ENCODE results near the gene ARNT2.
"Not testable (repeated sequence)": the region's sequence is repeated elsewhere in the genome, so short reads cannot be mapped to it uniquely, and the experiment has no call there.

ARNT2 gene

GRCh38 chr15:80494351-80494751, 90.2 kb downstream of the ARNT2 start:
- DNase-seq: no peak

- no peak for DNase-seq
These were observed 90.6 kb downstream of the ARNT2 start for GRCh38 chr15:80494756-80495155.

GRCh38 chr15:80495401-80495942, 91.3 kb downstream of the ARNT2 start:
- DNase-seq: no peak

GRCh38 chr15:80496096-80496495, 91.9 kb downstream of the ARNT2 start:
- no peak for DNase-seq

GRCh38 chr15:80497221-80497620, 93.0 kb downstream of the ARNT2 start:
- no peak for DNase-seq

- no peak for DNase-seq
These were observed 94.5 kb downstream of the ARNT2 start for GRCh38 chr15:80498652-80499051.

GRCh38 chr15:80500021-80500420, 95.8 kb downstream of the ARNT2 start:
- no peak for DNase-seq

- no peak for DNase-seq
These were observed 97.3 kb downstream of the ARNT2 start for GRCh38 chr15:80501476-80501875.

- no peak for DNase-seq
These were observed 98.6 kb downstream of the ARNT2 start for GRCh38 chr15:80502782-80503181.

GRCh38 chr15:80503319-80503952, 99.3 kb downstream of the ARNT2 start:
- DNase-seq: no peak

GRCh38 chr15:80504931-80505330, 100.7 kb downstream of the ARNT2 start:
- no peak for DNase-seq

GRCh38 chr15:80506286-80506893, 102.2 kb downstream of the ARNT2 start:
- DNase-seq: no peak

GRCh38 chr15:80507131-80507530, 102.9 kb downstream of the ARNT2 start:
- no peak for DNase-seq

GRCh38 chr15:80507638-80508316, 103.6 kb downstream of the ARNT2 start:
- no peak for DNase-seq

- DNase-seq: no peak
These were observed 104.6 kb downstream of the ARNT2 start for GRCh38 chr15:80508783-80509182.

- DNase-seq: no peak
These were observed 105.6 kb downstream of the ARNT2 start for GRCh38 chr15:80509800-80510199.

GRCh38 chr15:80510985-80511384, 106.8 kb downstream of the ARNT2 start:
- DNase-seq: not testable (repeated sequence)

- DNase-seq: no peak
These were observed 108.8 kb downstream of the ARNT2 start for GRCh38 chr15:80512726-80513660.

GRCh38 chr15:80514071-80514780, 110.0 kb downstream of the ARNT2 start:
- DNase-seq: no peak

- no peak for DNase-seq
These were observed 113.1 kb downstream of the ARNT2 start for GRCh38 chr15:80517290-80517689.

GRCh38 chr15:80518522-80518921, 114.3 kb downstream of the ARNT2 start:
- no peak for DNase-seq

GRCh38 chr15:80523746-80524145, 119.6 kb downstream of the ARNT2 start:
- no peak for DNase-seq

All from NCI-H748 treated with DMSO at 0.1 percent for 48 hours (cell line).